ENCODE measurements around the gene SOX2. TPM values are rescaled to one million over a fixed set of nuclear protein-coding genes. Genes with fewer than 3 reads are reported as not detected.
"Not testable (repeated sequence)": the region's sequence is repeated elsewhere in the genome, so short reads cannot be mapped to it uniquely, and the experiment has no call there.

The SOX2 gene
- total RNA-seq, 1 experiment from 2014 or later = not detected

GRCh38 chr3:181761906-181762305 lies 50.2 kb downstream of the SOX2 start:
- peaks cover 41% of the 10 kb centered on the region for H3K27me3 ChIP-seq (ENCODE audit: low read length)
- no peak overlapping the region for H2AFZ ChIP-seq (ENCODE audit: low read length)
- no peaks in the 10 kb centered on the region for H3F3A ChIP-seq (ENCODE audit: low read length, unreplicated experiment)
- no peak overlapping the region for H3K9ac ChIP-seq (ENCODE audit: low read length)
- no peaks in the 10 kb centered on the region for H4K20me1 ChIP-seq (ENCODE audit: low read length)
- H3K4me3 ChIP-seq (ENCODE audit: low read length) = no peak overlapping the region
- no peaks in the 10 kb centered on the region for H3K36me3 ChIP-seq (ENCODE audit: low read depth, low read length)
- DNase-seq = no peak
- H3K79me2 ChIP-seq (ENCODE audit: low read length) = no peaks in the 10 kb centered on the region
- H3K4me1 ChIP-seq (ENCODE audit: insufficient read depth, low read length) = no peaks in the 10 kb centered on the region
- intact Hi-C loops (cut with micrococcal nuclease) = no loop called here
- H3K27ac ChIP-seq (ENCODE audit: low read length) = no peak overlapping the region
- no peak for ATAC-seq
- no peaks in the 10 kb centered on the region for H3K9me2 ChIP-seq (replicated peaks; ENCODE audit: low read length)
- no peak for TF ChIP-seq EZH2phosphoT487 (IDR thresholded peaks at IDR 0.05; ENCODE audit: borderline replicate concordance, low read length)
- TF ChIP-seq, protein P1, sequence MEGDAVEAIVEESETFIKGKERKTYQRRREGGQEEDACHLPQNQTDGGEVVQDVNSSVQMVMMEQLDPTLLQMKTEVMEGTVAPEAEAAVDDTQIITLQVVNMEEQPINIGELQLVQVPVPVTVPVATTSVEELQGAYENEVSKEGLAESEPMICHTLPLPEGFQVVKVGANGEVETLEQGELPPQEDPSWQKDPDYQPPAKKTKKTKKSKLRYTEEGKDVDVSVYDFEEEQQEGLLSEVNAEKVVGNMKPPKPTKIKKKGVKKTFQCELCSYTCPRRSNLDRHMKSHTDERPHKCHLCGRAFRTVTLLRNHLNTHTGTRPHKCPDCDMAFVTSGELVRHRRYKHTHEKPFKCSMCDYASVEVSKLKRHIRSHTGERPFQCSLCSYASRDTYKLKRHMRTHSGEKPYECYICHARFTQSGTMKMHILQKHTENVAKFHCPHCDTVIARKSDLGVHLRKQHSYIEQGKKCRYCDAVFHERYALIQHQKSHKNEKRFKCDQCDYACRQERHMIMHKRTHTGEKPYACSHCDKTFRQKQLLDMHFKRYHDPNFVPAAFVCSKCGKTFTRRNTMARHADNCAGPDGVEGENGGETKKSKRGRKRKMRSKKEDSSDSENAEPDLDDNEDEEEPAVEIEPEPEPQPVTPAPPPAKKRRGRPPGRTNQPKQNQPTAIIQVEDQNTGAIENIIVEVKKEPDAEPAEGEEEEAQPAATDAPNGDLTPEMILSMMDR (conservative IDR thresholded peaks at IDR 0.05; ENCODE audit: low read depth, low read length) = no peak
- TF ChIP-seq EZH2 (IDR thresholded peaks at IDR 0.05; ENCODE audit: low read length, unreplicated experiment) = no peak
- CTCF ChIA-PET = no interaction called here
- H3K9me3 ChIP-seq (ENCODE audit: low read length) = no peaks in the 10 kb centered on the region
- POLR2A ChIA-PET (ENCODE audit: unreplicated experiment) = no interaction called here
- no peak overlapping the region for H3K4me2 ChIP-seq (ENCODE audit: low read length)
- no TSS peak for BruUV-seq (replicated peaks)

DNA sequence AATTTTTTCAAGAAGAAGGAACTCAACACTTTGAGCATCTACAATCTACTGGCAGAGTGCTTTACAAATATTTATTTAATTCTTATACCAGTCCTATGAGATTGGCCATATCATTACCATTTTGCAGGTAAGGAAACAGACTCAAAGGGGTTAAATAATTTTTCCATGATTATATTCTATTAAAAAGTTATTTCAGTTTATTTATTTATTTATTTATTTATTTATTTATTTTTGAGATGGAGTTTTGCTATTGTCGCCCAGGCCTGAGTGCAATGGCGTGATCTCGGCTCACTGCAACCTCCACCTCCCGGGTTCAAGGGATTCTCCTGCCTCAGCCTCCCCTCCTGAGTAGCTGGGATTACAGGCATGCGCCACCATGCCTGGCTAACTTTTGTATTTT lies 52.3 kb downstream of the SOX2 start:
- H3K9me2 ChIP-seq (replicated peaks; ENCODE audit: low read length); H3K4me1 ChIP-seq (ENCODE audit: insufficient read depth, low read length); CTCF ChIA-PET; H3K9ac ChIP-seq (ENCODE audit: low read length); H3K4me2 ChIP-seq (ENCODE audit: low read length); H4K20me1 ChIP-seq (ENCODE audit: low read length); ATAC-seq; H3K36me3 ChIP-seq (ENCODE audit: low read depth, low read length); intact Hi-C loops (cut with micrococcal nuclease); H2AFZ ChIP-seq (ENCODE audit: low read length); H3K27ac ChIP-seq (ENCODE audit: low read length); POLR2A ChIA-PET (ENCODE audit: unreplicated experiment); H3F3A ChIP-seq (ENCODE audit: low read length, unreplicated experiment); H3K4me3 ChIP-seq (ENCODE audit: low read length); DNase-seq; BruUV-seq (replicated peaks); H3K79me2 ChIP-seq (ENCODE audit: low read length); H3K9me3 ChIP-seq (ENCODE audit: low read length): not testable (repeated sequence)
- peaks cover 43% of the 10 kb centered on the region for H3K27me3 ChIP-seq (ENCODE audit: low read length)

Measured in PC-3 (cell line).